HG03521 (cell line): ENCODE results near the gene PRR16.

Experiments used
- ATAC-seq: cut with Tn5 transposase; IDR thresholded peaks from one replicate; pipeline ENCODE4 v1.9.1; 2021; ENCODE audit warnings: mild to moderate bottlenecking, moderate library complexity; ENCODE audit not compliant: unreplicated experiment

PRR16 gene

DNA sequence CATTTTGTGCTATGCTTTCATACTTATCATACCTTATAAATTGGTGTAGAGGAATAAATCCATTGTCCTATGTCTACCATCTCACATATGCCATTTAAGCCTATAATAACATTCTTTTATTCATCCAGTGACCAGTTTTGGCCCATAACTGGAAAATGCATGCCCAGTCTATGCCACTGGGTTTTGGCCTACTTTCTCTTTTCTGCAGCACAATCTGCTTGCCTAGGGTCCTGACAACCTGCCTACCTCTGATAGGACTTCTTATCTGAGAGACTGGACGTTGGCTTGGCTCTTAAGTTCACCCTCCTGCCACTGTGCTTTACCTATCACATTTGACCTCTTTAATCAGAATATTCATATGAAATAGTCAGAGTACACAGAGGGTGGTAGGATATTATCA is 103.0 kb downstream of the PRR16 start:
- no peak for ATAC-seq

DNA sequence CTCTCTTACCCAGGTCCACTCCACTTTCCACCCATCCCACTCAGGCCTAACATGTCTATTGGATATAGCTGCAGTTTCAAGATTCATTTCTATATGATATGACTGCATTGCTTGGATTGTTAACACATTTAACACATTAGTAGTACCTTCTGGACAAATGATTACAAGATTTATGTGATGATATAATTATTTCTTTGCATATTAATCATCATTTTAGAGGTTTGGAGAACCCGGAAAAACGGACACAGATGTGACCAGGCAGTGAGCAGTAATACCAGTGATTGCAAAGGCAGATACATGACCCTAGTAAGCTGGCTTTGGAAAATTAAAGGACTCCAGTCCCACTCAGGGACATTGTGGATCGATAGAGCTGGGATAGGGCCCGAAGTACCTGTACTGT is 103.8 kb downstream of the PRR16 start:
- ATAC-seq, result no peak

DNA sequence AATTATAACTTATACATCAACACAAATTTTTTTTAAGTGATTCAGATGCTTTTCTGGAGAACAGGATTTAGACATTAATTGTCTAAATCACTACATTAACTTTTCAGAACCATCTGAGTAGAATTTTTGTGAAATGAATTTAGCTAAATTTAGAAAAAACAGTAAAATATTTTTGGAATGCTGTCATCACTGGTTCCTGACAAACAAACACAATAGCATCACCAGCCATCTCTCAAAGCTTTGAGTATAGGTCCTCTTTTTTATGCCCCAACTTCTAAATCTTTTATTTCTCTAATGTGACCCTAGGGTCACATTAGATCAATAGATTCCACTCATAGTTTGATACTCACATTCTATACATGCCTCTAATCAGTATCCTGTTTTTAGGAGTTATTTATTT is 104.6 kb downstream of the PRR16 start:
- no peak for ATAC-seq

DNA sequence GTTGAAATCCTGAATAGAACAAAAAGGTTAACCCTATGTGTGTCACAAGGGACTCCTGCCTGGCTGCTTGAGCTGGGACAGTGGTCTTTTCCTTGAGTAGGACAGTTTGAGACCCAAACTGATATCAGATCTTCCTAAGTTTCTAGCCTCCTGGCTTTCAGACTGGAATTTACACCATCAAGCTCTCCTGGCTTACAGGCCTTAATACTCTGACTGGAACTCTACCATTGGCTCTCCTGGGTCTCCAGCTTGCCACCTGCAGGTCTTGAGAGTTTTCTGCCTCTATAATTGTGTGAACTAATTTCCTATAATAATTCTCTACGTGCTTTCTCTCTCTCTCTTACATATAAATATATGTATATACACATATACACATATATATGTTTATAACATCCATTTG is 112.5 kb downstream of the PRR16 start:
- no peak for ATAC-seq

DNA sequence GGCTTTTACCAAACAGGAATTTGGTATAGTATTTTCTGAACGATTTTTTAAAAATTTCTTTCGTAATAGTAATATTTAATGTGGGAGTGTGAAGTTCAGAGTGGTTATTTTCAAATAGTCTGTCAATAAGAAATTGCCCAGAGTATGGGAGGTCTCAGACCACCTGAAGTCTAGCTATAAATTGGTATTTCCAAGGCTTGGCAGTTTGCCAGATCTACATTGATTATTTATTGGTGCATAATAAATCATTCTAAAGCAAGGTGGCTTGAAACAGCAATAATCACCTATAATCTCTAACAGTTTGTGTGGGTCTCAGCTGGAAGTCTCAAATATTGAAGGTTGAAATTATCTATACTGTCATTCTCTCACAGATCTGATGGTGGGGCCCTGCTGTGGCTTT is 118.5 kb downstream of the PRR16 start:
- no peak for ATAC-seq

DNA sequence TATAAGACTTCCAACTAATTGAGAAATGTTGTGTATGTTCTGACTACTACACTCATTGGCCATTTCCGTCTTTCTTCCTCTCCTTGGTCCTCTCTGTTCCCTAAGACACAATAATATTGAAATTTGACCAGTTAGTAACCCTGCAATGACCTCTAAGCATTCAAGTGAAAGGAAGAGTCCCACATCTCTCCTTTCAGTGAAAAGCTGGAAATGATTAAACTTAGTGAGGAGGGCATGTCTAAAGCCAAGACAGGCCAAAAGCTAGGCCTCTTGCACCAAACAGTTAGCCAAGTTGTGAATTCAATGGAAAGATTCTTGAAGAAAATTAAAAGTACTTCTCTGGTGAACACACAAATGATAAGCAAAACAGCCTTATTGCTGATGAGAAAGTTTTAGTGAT is 122.5 kb downstream of the PRR16 start:
- ATAC-seq, result no peak

DNA sequence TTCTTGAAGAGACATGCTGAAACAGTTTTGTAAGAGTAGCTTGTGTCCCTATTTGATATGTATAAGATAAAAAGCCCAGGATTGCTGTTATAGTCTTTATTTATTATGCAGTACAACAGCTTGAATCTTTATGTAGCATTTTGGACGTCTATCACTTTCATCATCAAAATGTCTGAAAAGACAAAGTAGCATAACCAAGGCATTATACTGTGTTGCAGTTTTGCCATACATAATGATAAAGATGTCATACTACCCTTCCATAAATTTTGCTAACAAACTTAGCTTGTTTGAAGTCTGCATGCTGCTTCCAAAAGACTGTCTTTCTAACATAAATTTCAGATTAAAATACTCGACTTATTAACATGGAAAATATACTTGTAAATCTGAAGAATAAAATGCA is 127.8 kb downstream of the PRR16 start:
- no peak for ATAC-seq

DNA sequence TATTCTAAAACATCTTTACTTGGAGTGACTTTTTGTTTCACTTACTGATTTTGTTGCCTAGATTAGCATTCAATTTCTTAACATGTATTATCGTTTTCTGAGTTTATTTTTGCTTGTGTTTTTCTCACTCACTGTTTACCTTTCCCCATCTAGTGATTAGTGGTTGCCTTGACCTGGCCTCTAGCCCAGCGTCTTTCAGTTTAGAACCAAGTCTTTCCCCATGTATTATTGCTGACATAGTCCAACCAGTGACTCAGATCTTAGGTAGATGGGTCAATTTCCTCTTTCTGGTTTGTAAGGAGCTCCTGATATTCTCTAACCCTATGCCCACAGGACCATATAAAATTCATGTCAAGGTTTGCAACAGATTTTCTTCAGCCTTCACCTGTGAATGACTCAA is 135.5 kb downstream of the PRR16 start:
- no peak for ATAC-seq

DNA sequence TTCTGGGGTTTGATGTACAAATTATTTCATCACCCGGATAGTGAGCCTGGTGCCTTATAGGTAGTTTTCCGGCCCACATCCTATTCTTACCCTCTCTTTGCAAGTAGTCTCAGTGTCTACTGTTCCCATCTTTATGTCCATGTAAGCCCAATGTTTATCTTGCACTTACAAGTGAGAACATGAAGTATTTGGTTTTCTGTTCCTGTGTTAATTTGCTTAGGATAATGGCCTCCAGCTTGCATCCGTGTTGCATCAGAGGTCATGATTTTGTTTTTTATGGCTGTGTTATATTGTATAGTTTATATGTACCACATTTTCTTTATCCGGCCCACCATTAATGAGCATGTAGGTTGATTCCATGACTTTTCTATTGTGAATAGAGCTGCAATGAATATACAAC is 136.5 kb downstream of the PRR16 start:
- no peak for ATAC-seq

DNA sequence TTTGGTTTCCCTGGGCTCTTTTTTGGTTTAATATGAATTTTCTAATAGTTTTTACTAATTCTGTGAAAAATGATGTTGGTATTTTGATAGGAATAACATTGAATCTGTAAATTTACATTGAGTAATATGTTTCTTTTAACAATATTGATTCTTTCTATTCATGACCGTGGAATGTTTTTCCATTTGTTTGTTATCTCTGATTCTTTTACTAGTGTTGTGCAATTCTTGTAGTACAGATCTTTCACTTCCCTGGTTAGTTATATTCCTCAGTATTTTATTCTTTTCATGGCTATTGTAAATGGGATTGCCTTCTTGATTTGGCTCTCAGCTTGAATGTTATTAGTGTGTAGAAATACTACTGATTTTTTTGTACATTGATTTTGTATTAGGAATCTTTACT is 137.9 kb downstream of the PRR16 start:
- no peak for ATAC-seq

DNA sequence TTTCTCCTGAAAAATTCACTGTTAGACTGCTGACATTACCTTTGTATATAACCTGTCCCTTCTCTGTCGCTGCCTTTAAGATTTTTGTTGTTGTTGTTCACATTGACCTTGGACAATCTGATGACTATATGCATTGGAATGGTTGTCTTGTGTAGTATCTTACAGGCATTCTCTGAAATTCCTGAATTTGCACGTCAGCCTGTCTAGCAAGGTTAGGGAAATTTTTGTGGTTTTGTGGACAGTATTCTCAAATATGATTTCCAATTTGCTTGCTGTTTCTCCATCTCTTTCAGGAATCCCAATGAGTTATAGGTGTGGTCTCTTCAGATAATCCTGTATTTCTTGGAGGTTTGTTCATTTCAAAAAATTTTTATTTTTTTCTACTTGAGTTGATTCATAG is 140.8 kb downstream of the PRR16 start:
- no peak for ATAC-seq

DNA sequence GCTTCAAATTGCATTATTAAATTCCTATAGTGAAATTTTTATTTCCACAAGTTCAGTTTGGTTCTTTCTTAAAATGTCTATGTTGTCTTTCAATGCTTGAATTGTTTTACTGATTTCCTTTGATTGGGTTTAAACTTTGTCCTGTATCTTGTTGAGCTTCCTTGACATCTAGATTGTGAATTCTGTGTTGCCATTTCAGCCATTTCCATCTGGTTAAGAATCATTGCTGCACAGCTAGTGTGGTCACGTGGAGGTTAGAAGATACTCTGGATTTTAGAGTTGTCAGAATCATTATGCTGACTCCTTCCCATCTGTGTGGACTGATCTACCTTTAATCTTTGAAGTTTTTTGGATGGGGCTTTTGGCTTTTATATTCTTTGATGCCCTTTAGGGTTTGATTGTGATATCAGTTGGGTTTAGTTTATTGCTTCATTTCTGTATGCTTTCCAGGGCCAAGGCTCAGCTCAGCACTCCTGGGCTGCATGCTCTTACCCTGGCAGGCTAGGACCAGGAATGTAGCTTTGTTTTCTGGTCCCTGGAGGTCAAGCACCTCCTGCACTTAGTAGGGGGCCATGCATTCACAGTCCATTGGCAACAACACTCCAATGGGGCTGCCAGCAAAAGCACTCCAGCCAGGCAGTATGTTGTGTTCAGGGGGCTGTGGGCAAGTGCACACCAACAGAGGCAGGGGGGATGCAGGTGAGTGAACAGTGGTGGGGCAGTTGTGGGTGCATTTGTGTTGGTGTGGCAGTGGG is 141.4 kb downstream of the PRR16 start:
- ATAC-seq, result no peak

DNA sequence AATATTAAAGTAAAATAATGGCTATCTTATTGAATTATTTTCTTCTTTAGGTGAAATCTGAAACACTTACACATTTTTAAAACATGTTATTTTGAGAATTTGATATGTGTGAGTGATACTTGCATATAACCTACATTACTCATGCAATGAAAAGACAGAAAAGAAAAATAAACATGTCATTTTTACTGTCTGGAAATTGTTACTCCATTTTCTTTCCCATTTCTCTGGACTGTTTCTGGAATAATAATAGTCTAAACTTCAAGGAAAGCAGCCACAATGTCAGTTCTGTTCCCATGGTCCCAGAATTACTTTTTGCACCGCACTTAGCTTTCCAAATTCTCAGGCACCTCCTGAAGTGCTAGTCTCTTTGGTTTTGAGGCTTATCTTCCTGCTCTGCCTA is 145.5 kb downstream of the PRR16 start:
- no peak for ATAC-seq

DNA sequence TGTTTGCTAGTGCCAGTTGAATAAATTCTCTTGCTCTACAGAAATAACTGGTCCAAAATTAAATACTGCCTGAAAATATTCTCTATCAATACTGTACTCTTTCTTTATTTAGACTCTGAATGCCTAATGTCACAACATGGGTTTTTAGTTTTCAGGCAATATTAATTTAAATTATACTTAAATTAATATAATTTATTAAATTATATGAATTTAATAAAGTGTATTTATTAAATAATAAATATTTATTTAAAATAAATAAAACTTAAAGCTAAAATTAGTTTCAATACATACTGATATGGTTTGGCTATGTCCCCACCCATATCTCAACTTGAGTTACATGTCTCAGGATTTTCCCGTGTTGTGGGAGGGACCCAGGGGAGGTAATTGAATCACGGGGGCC is 146.0 kb downstream of the PRR16 start:
- ATAC-seq, result no peak

DNA sequence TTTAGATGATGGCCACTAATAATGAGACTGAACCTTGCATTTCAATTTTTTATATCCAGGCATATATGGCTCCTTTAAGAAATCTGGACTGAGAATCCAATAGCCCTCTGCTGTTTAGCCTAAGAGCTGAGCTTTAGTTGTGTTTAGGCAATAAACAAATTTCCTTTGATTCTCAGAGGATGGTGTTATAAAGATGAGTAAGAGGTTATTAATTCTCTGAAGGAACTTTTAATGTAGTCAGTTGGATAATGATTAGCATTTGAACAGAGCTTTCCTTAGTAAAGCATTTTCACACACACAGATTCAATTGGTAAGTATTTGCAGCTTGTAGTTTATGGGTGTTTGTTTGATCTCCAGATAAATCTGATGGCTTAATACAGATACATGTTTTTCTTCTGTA is 149.6 kb downstream of the PRR16 start:
- no peak for ATAC-seq

DNA sequence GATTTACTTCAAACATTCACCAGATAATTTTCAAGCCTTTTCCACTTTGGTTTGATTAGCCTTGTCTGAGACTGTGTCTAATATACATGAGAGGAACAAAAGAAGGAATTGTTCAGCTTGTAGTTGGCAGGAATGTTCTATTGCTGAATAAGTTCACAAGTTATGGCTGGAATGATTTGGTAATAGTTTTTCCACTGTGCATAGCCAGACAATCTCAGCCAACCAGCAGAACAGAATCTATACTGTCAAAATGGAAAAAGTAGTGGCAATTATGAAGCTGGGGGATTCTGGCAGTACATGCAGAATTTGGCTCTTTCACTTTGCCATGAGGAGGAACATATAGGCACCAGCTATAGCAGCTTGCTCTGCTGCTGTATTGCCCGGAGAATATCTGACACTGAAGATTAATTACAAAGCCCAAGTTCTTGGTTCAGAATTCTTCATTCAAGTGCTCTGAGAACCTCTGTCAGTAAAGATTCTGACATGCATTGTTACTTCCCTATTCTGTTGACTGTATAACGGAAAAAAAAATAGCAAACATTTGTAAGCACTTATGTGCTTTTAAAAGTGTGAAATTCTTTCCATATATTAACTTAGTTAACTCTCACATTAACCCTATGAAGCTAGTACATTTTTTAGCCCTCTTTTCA is 150.6 kb downstream of the PRR16 start:
- no peak for ATAC-seq

DNA sequence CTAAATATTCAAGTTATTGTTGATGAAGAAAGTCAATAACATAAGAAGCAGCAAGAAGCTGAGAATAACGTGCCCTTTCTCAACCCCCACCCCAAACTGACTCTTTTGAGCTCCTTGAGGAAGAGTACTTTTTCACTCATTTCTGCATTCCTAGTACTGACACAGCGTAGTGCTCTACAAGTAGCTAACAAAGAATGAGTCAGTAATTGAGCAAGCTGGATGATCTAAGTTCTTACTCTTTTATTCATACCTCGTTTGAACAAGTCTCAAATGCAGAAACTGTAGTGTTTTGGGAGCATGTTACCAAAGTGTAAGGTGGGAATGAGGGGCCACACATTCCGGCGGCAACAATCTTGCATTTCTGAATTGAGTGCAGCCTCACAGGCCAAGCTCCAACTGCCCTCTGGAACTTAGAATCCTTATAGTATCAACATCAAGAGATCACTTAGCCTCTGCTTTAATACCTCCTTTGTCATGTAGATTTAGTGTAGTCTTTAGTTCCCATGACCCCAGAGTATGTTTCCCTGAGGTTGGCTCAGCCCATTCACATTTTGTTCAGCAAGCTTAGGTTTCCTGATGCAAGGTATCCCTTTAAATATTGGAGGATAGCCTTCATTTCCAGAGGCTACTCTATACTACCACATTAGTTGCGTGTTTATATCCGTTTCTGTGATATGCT is 152.0 kb downstream of the PRR16 start:
- no peak for ATAC-seq

DNA sequence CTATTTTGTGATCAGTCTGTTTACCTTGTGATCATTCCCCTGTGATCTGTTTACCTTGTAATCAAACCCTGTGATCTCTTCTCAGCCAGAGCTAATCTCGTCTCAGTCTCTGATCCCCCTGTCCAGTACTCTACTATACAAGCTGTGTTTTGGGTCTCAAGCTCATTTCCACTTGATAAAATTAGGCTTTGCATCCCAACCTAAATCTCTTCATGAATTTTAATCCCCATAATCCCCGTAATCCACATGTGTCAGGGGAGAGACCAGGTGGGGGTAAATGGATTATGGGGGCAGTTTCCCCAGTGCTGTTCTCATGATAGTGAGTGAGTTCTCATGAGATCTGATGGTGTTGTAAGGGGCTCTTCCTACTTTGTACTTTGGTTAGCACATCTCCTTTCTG is 157.2 kb downstream of the PRR16 start:
- ATAC-seq, result no peak

DNA sequence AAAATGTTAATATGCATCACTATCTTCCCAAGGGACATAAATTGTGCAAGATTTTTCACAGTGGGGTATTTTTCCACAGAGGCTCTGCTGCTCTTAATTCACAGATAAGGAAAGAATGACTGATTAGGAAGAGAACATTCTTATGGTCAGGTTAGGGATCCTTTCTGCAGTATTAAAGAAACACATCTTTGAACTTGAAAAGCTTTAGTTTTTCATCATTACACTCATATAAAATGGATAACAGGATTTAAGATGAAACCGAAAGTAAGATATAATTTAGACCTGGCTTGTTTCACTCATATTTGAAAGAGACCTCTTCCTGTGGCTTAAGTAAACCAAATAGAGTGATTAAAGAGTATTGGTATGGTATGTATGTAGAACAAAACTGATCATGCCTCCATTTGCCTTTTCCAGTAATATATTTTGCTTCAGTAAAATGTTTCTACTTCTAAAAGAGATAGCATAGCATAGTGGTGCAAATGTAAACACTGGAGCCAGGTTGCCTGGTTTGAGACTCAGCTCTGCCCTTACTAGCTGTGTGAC is 160.0 kb downstream of the PRR16 start:
- ATAC-seq, result no peak

DNA sequence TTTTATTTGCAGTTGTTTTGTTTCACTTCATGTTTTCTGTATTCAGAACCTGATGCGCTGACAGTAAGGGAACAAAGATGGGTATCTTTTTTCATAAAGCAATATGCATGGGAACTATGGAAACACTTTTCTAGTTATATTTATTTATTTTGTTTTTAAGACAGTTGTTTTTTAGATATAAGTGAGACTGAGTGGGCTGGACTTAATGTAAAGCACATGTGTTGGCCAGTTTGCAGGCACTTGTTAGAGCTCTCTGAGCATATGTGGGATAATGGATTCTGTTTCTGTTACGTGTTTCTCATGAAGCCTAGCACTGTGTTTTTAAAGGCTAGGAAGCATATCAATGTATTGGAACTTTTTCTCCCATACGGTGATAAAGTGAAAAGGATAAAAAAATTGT is 164.1 kb downstream of the PRR16 start:
- no peak for ATAC-seq

DNA sequence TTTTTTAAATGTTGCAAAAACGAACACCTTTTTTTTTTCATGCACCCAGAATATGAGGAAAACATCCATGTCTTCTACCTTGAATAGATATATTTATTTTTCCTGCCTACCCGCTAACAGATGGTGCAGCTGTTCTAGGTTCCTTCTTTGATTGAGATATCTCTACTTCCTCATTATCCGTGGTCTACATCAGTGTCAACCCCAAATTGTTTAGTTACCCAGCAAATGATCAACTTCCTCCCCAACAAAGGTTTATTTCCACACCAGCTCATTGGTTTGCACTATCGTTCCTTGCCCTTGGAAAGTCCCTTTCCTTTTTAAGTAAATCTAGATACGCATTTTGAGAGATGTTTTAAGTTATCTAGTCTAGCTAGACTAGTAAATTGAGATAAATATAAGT is 166.4 kb downstream of the PRR16 start:
- no peak for ATAC-seq

DNA sequence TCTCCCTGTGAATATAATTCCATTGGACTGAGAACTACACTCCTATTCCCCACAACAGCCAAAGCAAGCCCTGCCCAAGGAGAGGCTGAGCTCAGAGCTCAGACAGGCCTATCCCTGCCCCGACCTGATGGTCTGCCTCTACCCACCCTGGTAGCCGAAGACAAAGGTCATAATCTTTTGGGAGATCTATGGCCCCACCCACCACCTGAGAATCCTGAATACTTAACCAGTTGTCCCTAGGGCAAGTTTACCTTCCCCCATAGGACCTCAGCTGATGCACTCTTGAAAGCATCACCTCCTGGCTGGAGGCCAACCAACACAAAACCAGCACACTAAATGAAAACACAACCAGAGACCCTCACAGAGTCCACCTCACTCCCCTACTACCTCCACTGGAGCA is 167.5 kb downstream of the PRR16 start:
- ATAC-seq, result no peak
